Neuronal stem cell (in vitro differentiated cells): Measurements from ENCODE around the gene DOCK3. TPM values are rescaled to one million over a fixed set of nuclear protein-coding genes. Genes with fewer than 3 reads are reported as not detected.

Experiments used
- DNase-seq: peaks from one replicate; pipeline ENCODE4 v3.0.0-alpha.2; 2013; ENCODE audit warnings: low spot score
- H2AFZ ChIP-seq: one replicate; pipeline ENCODE4 v1.6.1; 2013; ENCODE audit warnings: mild to moderate bottlenecking, low read length, inconsistent platforms
- H2AK5ac ChIP-seq: 2 replicates; pipeline ENCODE4 v1.6.1; 2013; ENCODE audit warnings: low read depth, mild to moderate bottlenecking, inconsistent platforms, low read length, moderate library complexity, mixed read lengths
- H2BK120ac ChIP-seq: 2 replicates; pipeline ENCODE4 v1.6.1; 2013; ENCODE audit warnings: low read depth, mild to moderate bottlenecking, inconsistent platforms, low read length, moderate library complexity, mixed read lengths
- H2BK12ac ChIP-seq: one replicate; pipeline ENCODE4 v1.6.1; 2013; ENCODE audit warnings: low read length, inconsistent platforms
- H2BK15ac ChIP-seq: 2 replicates; pipeline ENCODE4 v1.6.1; 2013; ENCODE audit warnings: mild to moderate bottlenecking, low read length, inconsistent platforms, mixed read lengths
- H2BK5ac ChIP-seq: one replicate; pipeline ENCODE4 v1.6.1; 2013; ENCODE audit warnings: inconsistent platforms, mild to moderate bottlenecking, low read length, moderate library complexity
- H3K14ac ChIP-seq: one replicate; pipeline ENCODE4 v1.6.1; 2013; ENCODE audit warnings: low read length, inconsistent platforms
- H3K18ac ChIP-seq: 2 replicates; pipeline ENCODE4 v1.6.1; 2013; ENCODE audit warnings: low read length, inconsistent platforms
- H3K23ac ChIP-seq: 2 replicates; pipeline ENCODE4 v1.6.1; 2013; ENCODE audit warnings: low read depth, mild to moderate bottlenecking, mixed read lengths, low read length, inconsistent platforms; ENCODE audit not compliant: poor library complexity
- H3K27ac ChIP-seq: replicated peaks from 3 replicates; pipeline ENCODE4 v1.5.1; 2013; ENCODE audit warnings: low read length, inconsistent platforms
- H3K27me3 ChIP-seq, 3 experiments: 2 replicates each; pipeline ENCODE4 v1.6.1; 2013; ENCODE audit warnings: low read length in 3 of 3, mild to moderate bottlenecking in 2 of 3, inconsistent platforms in 1 of 3, low read depth in 1 of 3, mixed read lengths in 1 of 3, moderate library complexity in 1 of 3; ENCODE audit not compliant: control insufficient read depth in 3 of 3, insufficient read depth in 3 of 3
- H3K36me3 ChIP-seq, 2 donors: replicated peaks in 1 of 2; 2 replicates each; pipeline ENCODE4 v1.6.1; 2013; ENCODE audit warnings: low read length in 2 of 2; ENCODE audit not compliant: control insufficient read depth in 2 of 2, insufficient read depth in 2 of 2
- H3K4ac ChIP-seq: 2 replicates; pipeline ENCODE4 v1.6.1; 2013; ENCODE audit warnings: inconsistent platforms, mild to moderate bottlenecking, low read length, moderate library complexity
- H3K4me1 ChIP-seq, 2 donors: 1 replicate in 1 of 2; 2 replicates in 1 of 2; pipeline ENCODE4 v1.6.1; 2013; ENCODE audit warnings: low read length in 2 of 2, low read depth in 1 of 2; ENCODE audit not compliant: control insufficient read depth in 2 of 2, insufficient read depth in 1 of 2
- H3K4me2 ChIP-seq: one replicate; pipeline ENCODE4 v1.6.1; 2013; ENCODE audit warnings: mild to moderate bottlenecking, low read length, inconsistent platforms; ENCODE audit not compliant: insufficient read depth, poor library complexity, severe bottlenecking
- H3K4me3 ChIP-seq, 2 donors: 2 replicates each; pipeline ENCODE4 v1.5.1; 2013; ENCODE audit warnings: low read length in 2 of 2, mild to moderate bottlenecking in 2 of 2, inconsistent platforms in 1 of 2, moderate library complexity in 1 of 2
- H3K79me1 ChIP-seq: one replicate; pipeline ENCODE4 v1.6.1; 2013; ENCODE audit warnings: low read depth, mild to moderate bottlenecking, inconsistent platforms, low read length, moderate library complexity
- H3K9ac ChIP-seq: one replicate; pipeline ENCODE4 v1.6.1; 2013; ENCODE audit warnings: mild to moderate bottlenecking, low read depth, low read length, inconsistent platforms; ENCODE audit not compliant: poor library complexity
- H3K9me3 ChIP-seq, 2 donors: replicated peaks in 1 of 2; 2 replicates each; pipeline versions ENCODE3 to v1.6.1; 2013; ENCODE audit warnings: low read length in 2 of 2, mild to moderate bottlenecking in 2 of 2, inconsistent platforms in 1 of 2, low read depth in 1 of 2, mixed read lengths in 1 of 2, moderate library complexity in 1 of 2; ENCODE audit not compliant: control insufficient read depth in 2 of 2, insufficient read depth in 1 of 2
- H4K8ac ChIP-seq: one replicate; pipeline ENCODE4 v1.6.1; 2013; ENCODE audit warnings: low read depth, mild to moderate bottlenecking, inconsistent platforms, low read length, moderate library complexity
- H4K91ac ChIP-seq: one replicate; pipeline ENCODE4 v1.6.1; 2013; ENCODE audit warnings: low read length, low read depth, mild to moderate bottlenecking, inconsistent platforms; ENCODE audit not compliant: poor library complexity
- WGBS, 2 donors: extraction: QIAGEN DNeasy Blood & Tissue Kit; methylation state at CpG; one replicate each; pipeline ENCODE4 v1.1.7; 2013; ENCODE audit warnings: missing lambda C conversion rate in 2 of 2, mixed read lengths in 1 of 2; ENCODE audit not compliant: insufficient read length in 2 of 2, insufficient replicate concordance in 1 of 2; ENCODE audit errors: extremely low coverage in 2 of 2; 5-methylcytosine and 5-hydroxymethylcytosine counted together
- polyA plus RNA-seq, 2 experiments: library from polyadenylated mRNA; stranded (reverse); fragments of 200-250 nt; gene quantifications; one replicate each; pipeline ENCODE4 v1.2.3, GENCODE V29; 2013

The DOCK3 gene, protein sequence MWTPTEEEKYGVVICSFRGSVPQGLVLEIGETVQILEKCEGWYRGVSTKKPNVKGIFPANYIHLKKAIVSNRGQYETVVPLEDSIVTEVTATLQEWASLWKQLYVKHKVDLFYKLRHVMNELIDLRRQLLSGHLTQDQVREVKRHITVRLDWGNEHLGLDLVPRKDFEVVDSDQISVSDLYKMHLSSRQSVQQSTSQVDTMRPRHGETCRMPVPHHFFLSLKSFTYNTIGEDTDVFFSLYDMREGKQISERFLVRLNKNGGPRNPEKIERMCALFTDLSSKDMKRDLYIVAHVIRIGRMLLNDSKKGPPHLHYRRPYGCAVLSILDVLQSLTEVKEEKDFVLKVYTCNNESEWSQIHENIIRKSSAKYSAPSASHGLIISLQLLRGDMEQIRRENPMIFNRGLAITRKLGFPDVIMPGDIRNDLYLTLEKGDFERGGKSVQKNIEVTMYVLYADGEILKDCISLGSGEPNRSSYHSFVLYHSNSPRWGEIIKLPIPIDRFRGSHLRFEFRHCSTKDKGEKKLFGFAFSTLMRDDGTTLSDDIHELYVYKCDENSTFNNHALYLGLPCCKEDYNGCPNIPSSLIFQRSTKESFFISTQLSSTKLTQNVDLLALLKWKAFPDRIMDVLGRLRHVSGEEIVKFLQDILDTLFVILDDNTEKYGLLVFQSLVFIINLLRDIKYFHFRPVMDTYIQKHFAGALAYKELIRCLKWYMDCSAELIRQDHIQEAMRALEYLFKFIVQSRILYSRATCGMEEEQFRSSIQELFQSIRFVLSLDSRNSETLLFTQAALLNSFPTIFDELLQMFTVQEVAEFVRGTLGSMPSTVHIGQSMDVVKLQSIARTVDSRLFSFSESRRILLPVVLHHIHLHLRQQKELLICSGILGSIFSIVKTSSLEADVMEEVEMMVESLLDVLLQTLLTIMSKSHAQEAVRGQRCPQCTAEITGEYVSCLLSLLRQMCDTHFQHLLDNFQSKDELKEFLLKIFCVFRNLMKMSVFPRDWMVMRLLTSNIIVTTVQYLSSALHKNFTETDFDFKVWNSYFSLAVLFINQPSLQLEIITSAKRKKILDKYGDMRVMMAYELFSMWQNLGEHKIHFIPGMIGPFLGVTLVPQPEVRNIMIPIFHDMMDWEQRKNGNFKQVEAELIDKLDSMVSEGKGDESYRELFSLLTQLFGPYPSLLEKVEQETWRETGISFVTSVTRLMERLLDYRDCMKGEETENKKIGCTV (N-terminal part only)
- polyA plus RNA-seq (2013, experiment 1 of 2): 5.7 TPM
- 6.0 TPM for polyA plus RNA-seq (2013, experiment 2 of 2)

DNA sequence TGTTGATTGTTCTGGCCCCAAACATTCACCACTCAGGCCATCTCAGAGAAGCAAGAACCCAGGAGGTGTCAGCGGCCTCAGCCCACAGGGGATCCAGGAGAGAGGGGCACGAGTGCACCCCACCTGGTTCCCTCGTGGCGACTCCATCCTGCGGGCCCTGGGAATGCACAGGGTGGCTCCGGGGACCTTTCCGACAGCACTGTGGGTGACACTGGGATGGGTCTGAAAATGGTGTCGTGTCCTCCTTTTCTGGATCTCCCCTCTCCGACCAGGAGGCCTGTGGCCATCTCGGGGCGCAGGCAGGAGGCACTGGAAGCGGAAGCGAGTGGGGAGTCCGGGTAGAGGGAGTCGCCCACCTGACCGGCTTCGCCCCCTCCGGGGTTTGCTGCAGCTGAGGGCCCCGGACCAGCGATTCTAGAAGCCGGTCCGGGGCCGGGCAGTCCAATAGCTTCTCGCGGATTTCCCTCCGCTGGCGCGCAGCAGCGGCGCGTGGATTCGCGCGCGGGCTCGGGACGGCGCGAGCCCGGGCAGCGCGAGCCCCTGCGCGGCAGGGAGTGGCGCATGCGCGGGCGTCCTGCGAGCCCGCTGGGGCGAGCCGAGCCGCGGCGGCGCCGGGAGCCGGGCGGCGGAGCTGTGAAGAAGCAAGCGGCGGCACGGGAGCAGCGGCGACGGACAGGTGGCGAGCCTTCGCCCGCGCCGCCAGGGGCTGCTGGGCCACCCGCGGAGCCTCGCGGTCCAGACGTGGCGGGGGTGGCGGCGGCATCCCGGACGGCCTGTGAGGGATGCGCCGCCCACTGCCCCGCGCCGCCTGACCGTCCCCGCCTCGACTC lies at the start of gene DOCK3:
Gene DOCK3 (plus strand): TSS at position 579 of the 830 bp plus-strand sequence. CDS start 337 bp downstream, outside the sequence.
- Histone ChIP-seq H2BK5ac (peak within 1 kb of the TSS; percentile 72), H3K14ac (no peak within 1 kb of the TSS), H2BK12ac (no peak within 1 kb of the TSS), H4K91ac (peak within 1 kb of the TSS; percentile 25), H3K4me3 (peak within 1 kb of the TSS; percentile 48 to 99), H3K36me3 (no peaks in the 10 kb centered on the region), H3K4ac (peak within 1 kb of the TSS; percentile 93), H3K4me1 (peaks cover 0 to 5% of the 10 kb centered on the region in 2 donors), H2AFZ (peak within 1 kb of the TSS; percentile 89), H3K18ac (peak within 1 kb of the TSS; percentile 96), H2BK15ac (peak within 1 kb of the TSS; percentile 0), H3K79me1 (no peaks in the 10 kb centered on the region), H3K9ac (peak within 1 kb of the TSS; percentile 96), H3K23ac (no peak within 1 kb of the TSS), H2BK120ac (no peak within 1 kb of the TSS), H3K27me3 (peaks cover 0 to 78% (median 3%) of the 10 kb centered on the region in 3 experiments), H4K8ac (peak within 1 kb of the TSS; percentile 17), H3K4me2 (peak within 1 kb of the TSS; percentile 87), H2AK5ac (no peak within 1 kb of the TSS), H3K27ac (peak within 1 kb of the TSS; percentile 56), H3K9me3 (no peaks in the 10 kb centered on the region)
- DNase-seq: peak; percentile 63
- WGBS, 2 donors: no CpG with 5 or more reads among the region's 89 CpGs

DNA sequence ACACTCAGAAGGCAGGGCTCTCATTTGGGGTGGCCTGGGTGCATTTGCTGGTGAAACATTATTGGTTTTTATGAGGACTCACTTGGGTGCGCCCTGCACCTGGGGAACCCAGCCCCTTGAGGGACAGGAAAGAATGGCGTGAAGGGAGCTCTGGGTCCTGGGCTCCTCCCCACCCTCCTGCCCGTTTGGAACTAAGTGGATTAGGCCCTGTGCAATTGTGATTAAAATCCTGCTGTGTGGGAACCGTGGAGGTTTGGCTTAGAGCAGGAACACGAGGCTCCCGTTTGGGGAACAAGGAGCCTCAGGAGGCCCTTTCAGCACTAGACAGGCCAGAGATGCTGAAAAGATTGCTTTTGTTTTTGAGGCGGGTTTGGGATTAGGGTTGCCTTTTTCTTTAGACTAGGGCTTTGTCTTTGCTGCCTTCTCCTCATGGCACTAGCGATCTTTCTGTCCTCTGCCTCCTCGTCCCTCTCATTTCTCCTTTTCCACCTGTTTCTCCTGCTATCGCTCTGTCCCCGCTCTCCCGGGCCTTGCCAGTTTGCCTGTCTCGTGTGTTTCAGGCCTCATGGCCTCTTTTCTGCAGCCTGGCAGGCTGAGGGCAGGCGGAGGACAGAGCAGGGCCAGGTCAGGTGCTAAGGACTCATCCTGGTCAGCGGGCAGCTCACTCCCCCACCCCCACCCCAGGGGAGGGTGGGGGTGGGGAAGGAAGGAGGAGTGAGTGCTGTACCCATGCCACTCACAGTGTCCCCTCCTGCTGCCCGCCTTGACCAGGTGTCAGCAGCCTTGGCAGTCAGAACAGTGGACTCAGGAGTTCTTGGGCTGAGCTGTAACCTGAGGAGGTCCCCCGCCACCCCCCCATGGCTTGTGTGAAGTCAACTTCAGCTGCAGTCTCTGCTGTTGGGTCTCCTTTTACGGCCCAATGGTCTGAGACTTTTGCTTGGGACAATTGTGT lies 49.2 kb upstream of the DOCK3 start:
- no peaks in the 10 kb centered on the region for H3K9me3 ChIP-seq
- H2BK5ac ChIP-seq: peak overlapping the region; percentile 89
- H4K91ac ChIP-seq: no peak overlapping the region
- peak overlapping the region; percentile 24 for H2BK15ac ChIP-seq
- peak overlapping the region; percentile 86 for H3K18ac ChIP-seq
- no peak overlapping the region for H2AFZ ChIP-seq
- no peak overlapping the region for H3K23ac ChIP-seq
- H3K36me3 ChIP-seq: peaks cover 0 to 8% of the 10 kb centered on the region in 2 donors
- peak overlapping the region; percentile 97 for H3K27ac ChIP-seq
- H3K4me2 ChIP-seq: peak overlapping the region; percentile 43
- peak overlapping the region; percentile 4 for H3K4ac ChIP-seq
- H4K8ac ChIP-seq: no peak overlapping the region
- peak overlapping the region; percentile 95 for H2AK5ac ChIP-seq
- no peaks in the 10 kb centered on the region for H3K27me3 ChIP-seq
- H3K4me1 ChIP-seq: peaks cover 4 to 44% of the 10 kb centered on the region in 2 donors
- H2BK12ac ChIP-seq: peak overlapping the region; percentile 18
- peak; percentile 60 for DNase-seq
- H3K4me3 ChIP-seq: no peak overlapping the region
- no peak overlapping the region for H2BK120ac ChIP-seq
- no peak overlapping the region for H3K9ac ChIP-seq
- H3K79me1 ChIP-seq: peaks cover 8% of the 10 kb centered on the region
- H3K14ac ChIP-seq: no peak overlapping the region
- WGBS, 2 donors: no CpG with 5 or more reads among the region's 18 CpGs

DNA sequence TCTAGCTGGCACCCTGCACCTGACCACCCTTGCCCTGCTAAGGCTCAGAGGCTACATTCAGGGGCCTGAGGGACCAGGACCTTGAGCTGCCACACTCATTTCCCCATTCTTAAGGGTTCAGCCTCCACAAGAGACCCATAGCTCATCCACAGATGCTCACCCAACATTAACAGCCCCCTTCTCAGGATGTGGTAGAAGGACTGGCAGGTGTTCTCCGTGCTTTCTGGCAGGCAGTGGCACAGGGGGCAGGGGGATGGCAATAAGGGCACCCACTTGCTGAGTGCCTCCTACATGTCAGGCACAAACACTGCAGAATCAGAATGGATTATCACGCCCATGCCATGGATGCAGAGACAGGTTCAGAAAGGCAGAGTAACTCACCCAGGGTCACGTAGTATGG lies 48.3 kb upstream of the DOCK3 start:
- Histone ChIP-seq H3K9me3 (no peaks in the 10 kb centered on the region), H3K4me2 (no peak overlapping the region), H3K79me1 (peaks cover 10% of the 10 kb centered on the region), H3K36me3 (peaks cover 0 to 12% of the 10 kb centered on the region in 2 donors), H3K4me3 (no peak overlapping the region), H3K27ac (peak overlapping the region; percentile 97), H3K14ac (no peak overlapping the region), H3K9ac (no peak overlapping the region), H2AFZ (no peak overlapping the region), H3K18ac (peak overlapping the region; percentile 86), H2AK5ac (peak overlapping the region; percentile 95), H3K4ac (peak overlapping the region; percentile 87), H3K23ac (peak overlapping the region; percentile 6), H2BK5ac (peak overlapping the region; percentile 89), H4K8ac (peak overlapping the region; percentile 20), H2BK120ac (peak overlapping the region; percentile 62), H3K27me3 (no peaks in the 10 kb centered on the region), H2BK15ac (peak overlapping the region; percentile 24), H2BK12ac (peak overlapping the region; percentile 18), H4K91ac (no peak overlapping the region), H3K4me1 (peaks cover 4 to 45% of the 10 kb centered on the region in 2 donors)
- no peak for DNase-seq
- no CpG with 5 or more reads among the region's 3 CpGs for WGBS, 2 donors
